LoVo (cell line): Measurements from ENCODE around the gene ITGA4.

Source experiments
- DNase-seq: peaks from one replicate; pipeline ENCODE4 v3.0.0-alpha.2; 2016; ENCODE audit warnings: low spot score

The ITGA4 gene

GRCh38 chr2:181458871-181459270, 1.7 kb downstream of the ITGA4 start:
- no peak for DNase-seq

GRCh38 chr2:181459621-181460021, 2.4 kb downstream of the ITGA4 start:
- DNase-seq, result no peak

DNA sequence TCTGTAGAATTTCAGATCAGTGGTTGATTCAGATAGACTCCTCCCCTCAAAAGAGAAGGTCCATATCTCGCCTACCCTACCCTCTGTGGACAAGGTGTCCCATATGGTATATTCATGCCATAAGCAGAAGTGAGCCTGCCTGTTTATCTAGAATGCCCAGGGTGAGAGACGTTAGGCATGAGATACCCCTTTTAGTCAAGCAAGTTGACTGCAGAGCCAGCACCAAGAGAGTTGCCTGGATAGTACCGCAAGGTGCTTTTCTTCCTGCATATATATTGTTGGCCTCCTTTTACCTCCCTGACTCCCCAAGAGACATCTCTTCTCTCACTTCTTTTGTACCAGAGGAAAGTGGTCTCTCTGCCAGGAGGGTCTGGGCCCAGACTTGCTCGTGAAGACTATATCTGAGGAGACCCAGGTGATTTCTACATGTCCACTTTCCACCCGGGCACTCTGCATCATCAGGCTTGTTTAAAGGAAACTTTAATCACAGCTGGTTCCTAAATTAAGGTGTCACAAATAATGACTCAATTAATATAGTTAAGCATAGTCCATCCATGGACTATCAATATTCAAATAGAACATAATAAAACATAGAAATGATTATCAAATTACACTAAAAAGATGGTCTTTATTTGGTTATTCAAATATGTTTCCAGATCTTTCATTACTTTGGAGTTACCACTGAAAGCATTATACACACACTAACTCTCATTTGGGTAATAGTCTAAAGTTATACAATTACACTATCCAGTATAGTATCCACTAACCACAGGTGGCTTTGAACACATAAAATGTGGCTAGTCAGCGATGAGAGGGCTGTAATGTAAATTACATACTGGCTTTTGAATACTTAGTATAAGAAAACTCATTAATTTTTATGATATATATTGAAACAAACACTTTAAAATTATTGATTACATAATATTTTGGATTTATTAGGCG, 4.1 kb downstream of the ITGA4 start:
- DNase-seq, result no peak

DNA sequence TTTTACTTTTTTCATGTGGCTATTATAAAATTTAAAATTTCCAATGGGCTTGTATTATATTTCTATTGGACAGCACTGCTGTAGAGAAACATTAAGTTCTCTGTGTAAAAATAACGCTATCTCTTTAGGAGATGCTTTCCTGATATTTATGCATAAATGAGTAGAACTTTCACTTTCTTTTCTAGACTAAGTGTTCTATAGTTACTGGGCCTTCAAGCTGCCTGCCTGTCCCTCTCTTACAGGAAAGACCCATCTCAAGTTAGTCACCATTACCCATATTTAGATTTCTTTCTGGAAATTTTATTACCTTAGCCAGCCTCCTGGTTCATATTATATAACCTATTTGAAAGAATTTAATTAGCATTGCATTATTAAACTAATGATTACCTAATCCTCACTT, 4.8 kb downstream of the ITGA4 start:
- DNase-seq, result no peak

GRCh38 chr2:181463588-181463987, 6.4 kb downstream of the ITGA4 start:
- no peak for DNase-seq

GRCh38 chr2:181464966-181465365, 7.8 kb downstream of the ITGA4 start:
- no peak for DNase-seq

- no peak for DNase-seq
Observed at GRCh38 chr2:181465676-181466375, 8.6 kb downstream of the ITGA4 start.

GRCh38 chr2:181466661-181467576, 9.7 kb downstream of the ITGA4 start:
- peak; percentile 51 for DNase-seq

DNA sequence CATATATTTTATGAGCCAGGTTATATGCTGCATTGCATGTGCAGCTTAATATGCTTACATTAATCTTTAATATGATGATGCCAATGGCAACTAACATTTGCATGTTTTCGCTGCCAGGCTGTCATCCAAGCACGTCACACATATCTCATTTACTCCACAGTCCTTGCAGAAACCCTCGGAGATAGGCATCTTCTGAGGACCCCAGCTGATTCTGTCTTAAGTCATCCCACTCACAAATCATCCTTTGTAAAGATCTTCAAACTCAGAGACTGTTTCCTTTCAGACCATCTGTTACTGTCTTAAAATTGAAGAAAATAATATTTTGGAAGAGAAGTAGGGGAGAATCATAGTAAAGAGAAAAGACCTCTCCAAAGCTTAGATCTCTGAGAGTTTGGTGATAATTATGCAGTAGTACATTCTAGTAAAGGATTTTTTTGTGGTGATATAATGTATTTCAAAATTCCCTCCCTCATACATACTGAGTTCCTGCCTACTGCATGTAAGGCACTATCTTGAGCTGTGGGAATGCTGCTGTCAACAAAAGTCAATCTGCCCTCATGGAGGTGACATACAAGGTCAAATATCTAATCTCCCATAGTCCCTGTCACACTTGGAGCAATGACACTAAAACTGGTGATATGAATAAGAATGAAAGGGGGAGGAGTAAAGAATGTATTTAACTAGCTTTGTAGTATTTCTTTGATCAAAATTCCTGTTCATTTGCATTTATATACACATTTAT, 11.0 kb downstream of the ITGA4 start:
- DNase-seq, result no peak

DNA sequence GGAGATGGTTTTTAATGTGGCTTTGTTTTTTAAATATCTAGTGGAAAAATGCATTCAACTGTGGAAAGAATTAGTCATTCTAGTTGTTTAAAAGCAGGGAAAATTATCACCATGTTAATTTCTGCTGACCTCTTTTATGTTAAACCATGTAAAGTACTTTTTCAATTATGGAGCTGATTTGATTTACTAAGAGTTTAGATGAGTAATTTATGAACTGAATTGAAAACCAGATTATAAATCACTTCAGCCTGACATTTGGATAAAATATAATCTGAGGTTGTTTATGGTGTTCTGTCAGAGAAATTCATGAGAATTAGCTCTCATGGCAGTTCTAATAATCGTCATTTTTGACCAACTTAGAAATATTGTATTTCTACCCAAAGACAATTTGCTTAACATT, 11.6 kb downstream of the ITGA4 start:
- no peak for DNase-seq

GRCh38 chr2:181471226-181471625, 14.0 kb downstream of the ITGA4 start:
- no peak for DNase-seq

DNA sequence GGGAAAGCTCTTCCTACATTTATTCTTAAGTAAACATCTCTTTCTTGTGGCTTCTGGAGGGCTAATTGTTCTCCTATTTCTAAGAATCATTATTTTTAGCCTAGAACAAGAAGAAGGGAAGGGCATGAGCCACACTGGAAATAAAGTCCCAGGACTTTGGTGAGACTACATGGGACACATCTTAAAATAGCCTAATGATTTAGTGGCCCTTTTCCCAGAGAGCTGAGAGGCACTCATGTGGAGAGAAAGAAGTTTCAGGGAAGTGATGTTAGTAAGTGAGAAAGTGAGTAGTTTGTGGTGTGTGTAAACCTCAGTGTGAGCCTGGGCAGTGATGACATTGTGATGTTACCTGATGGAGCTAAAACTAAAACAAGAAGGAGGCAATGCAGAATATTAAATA, 14.6 kb downstream of the ITGA4 start:
- DNase-seq, result no peak

GRCh38 chr2:181472990-181473389, 15.8 kb downstream of the ITGA4 start:
- DNase-seq, result no peak

DNA sequence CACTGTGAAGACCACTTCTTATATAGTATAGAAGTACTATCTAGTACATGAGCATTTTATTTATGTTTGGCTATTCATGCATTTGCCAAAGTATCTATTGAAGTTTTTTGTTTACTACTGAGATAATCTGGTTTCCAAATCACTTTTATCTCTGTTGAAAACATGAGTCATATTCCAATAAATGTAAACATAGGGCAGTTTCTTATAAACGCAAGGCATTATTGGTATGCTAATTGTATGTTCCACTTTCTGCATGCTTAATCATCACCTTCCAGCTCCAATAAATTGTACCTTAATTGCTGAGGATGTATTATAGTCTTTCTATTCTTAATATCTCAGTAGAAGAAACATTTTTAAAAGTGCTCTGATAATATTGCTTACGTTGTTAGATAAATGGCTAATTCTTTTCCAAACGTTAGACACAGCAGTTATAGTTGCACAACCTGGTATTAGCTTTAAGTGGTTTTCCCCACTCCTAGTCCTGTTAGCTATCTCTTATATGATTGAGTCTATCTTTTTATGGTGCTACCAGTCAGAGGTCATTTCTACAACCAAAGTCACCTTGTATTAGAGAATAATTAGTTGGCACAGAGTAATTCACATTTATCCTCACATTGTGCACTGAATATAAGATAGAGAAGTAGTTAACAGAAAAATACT, 17.2 kb downstream of the ITGA4 start:
- DNase-seq, result no peak

DNA sequence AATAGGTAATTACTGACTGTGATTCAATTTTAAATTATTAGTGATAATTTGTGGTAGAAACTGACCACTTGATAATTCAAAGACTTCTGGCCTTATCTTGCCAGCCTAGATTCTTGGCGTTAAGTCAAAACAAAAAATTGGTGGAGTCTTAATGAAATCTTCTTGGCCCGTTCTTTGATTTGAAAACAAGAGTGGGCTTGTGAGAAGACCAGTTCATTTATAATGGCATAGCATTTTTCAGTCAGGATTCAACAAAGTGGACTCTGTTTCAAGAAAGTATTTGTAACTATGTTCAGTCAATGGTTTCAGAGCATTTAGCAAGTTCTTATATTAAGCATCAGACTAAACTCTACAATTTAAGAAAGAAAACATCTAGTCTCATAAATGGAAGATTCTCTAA, 26.0 kb downstream of the ITGA4 start:
- no peak for DNase-seq

DNA sequence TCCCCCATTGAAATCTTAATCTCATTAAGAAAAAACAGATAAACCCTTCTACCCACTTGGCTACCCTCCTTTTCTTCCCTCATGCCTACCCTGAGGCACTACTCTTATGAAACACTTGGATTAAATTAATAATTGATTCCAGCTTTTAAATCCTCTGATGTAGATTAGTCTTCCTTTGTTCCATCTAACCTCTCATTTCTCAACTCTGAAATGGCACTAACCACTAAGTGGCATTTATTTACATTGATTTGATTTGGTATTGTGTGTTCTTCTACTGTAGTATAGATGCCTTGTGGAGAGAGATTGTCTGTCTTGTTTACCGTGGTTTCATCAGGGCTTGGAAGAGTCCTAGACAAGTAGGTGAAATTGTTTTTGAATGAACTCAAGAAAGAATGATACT, 26.7 kb downstream of the ITGA4 start:
- DNase-seq, result no peak

DNA sequence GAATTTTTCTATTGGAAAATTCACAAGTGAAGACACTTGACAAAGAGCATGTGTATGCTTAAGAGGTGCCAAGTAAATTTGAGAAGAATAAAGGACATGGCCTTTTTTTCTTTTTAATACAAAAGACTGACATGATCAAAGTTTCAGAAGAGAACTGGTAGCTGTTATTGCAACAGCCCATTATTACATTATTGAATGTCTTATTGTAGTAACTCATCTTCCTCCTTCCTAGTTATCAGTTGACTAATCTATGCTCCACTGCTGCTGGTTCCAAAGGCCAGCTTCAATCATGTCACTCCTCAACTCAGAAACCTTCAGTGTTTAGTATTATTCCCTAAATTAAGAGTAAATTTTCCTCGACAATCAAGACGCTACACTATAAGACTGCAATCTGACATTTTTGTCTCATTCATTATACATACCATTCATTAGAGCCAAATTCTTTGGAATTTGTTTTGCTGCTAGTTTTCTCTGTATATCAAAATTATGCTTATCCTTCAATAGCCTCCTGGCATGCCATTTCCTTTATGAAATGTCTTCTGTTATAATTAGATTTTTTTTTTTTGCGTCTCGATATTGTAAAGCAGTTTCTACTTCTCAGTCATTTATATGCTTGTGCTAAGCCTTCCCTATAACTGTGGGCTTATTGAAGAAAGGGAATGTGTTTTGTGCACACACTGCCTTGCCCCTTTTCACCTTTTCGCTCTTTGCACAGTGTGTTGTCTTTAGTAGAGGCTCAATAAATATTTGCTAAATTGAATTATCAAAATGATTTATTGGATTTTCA, 27.9 kb downstream of the ITGA4 start:
- no peak for DNase-seq

DNA sequence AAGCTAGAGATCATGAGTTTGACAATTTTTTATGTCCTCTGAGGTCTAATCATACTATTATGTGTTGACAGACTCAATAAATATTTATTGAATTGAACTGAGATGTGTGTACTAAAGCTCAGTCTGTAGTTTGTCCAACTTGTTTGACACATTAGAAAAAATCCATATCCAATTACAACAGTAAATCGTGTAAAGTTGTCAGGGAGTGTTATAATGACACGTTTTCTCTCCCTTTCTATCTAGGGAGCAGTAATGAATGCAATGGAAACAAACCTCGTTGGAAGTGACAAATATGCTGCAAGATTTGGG, 28.4 kb downstream of the ITGA4 start:
- DNase-seq, result no peak

DNA sequence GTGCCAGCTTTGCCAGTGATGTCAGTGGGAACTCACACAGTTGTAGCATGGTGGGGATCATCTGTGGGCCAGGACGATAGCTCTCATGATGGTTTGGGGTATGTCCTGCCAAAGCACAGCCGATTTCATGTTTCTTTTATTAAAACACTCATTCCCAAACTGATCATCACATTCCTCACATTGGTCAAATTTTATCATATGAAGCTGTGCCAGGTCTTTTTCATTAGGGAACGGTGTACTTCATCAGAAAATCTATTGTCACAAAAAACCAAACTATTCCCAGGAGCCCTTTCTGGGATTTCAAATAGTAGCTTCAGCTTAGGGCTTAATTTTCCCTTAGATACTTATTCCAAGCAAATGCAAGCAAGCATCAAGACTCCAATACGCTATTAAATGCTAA, 42.0 kb downstream of the ITGA4 start:
- no peak for DNase-seq

DNA sequence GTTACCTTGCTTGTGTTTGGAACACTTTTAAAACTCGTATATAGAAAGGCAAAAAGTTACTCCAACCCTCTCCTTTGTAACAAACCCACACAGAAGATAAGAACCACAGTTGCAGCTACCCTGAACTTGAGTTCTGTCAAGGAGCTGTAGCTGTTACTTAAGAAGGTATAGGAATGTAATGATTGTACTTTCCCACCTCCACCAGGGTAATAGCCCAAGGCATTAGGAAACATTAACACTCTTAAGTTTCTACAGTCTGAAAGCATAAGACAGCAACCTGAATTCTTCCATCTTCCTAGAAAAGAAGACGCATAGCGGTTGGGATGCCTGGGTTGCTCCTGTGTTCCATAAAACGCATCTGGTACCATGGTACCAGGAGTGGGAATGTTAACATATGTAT, 43.0 kb downstream of the ITGA4 start:
- no peak for DNase-seq

- no peak for DNase-seq
Observed at GRCh38 chr2:181515719-181516118, 58.5 kb downstream of the ITGA4 start.
